IMR-90 (cell line): ENCODE results near the gene PLXND1. TPM values are rescaled to one million over a fixed set of nuclear protein-coding genes. Genes with fewer than 3 reads are reported as not detected.

Experiments
- ATAC-seq: fragments of 200-7000 bp; cut with Tn5 transposase; 2 replicates; pipeline ENCODE4 v1.9.1; 2020; ENCODE audit warnings: low read depth, mild to moderate bottlenecking, moderate library complexity
- BruUV-seq: library from RNA; stranded (reverse); fragments of 400-500 nt; replicated peaks from 2 replicates; lab custom pipeline; 2021; lab: Mats Ljungman, UMichigan
- CTCF ChIA-PET: fragments of 300-600 bp; formaldehyde crosslinking; extraction: SDS; loops from one replicate; lab custom pipeline; 2021; ENCODE audit warnings: antibody characterized with exemption; lab: Yijun Ruan, JAX
- POLR2A ChIA-PET: fragments of 300-600 bp; sonication (Branson Sonifier 250); formaldehyde crosslinking; loops from one replicate; lab custom pipeline; 2022; ENCODE audit warnings: antibody characterized with exemption; ENCODE audit not compliant: unreplicated experiment; lab: Charles Lee
- DNase-seq: peaks from one replicate; pipeline ENCODE4 v3.0.0; 2013
- H2AFZ ChIP-seq: replicated peaks from 2 replicates; pipeline ENCODE3; 2013; ENCODE audit warnings: low read length, mild to moderate bottlenecking; ENCODE audit not compliant: poor library complexity
- H2AK5ac ChIP-seq: 2 replicates; pipeline ENCODE4 v1.6.1; 2013; ENCODE audit warnings: low read depth, low read length, inconsistent platforms
- H2AK9ac ChIP-seq: replicated peaks from 2 replicates; pipeline ENCODE3; 2013; ENCODE audit warnings: mild to moderate bottlenecking, low read depth, low read length, moderate library complexity; ENCODE audit not compliant: poor library complexity
- H2BK120ac ChIP-seq: 2 replicates; pipeline ENCODE4 v1.6.1; 2013; ENCODE audit warnings: low read depth, low read length, inconsistent platforms
- H2BK15ac ChIP-seq: 3 replicates; pipeline ENCODE4 v1.6.1; 2013; ENCODE audit warnings: low read depth, low read length, inconsistent platforms
- H2BK20ac ChIP-seq: 2 replicates; pipeline ENCODE4 v1.6.1; 2013; ENCODE audit warnings: low read depth, mild to moderate bottlenecking, inconsistent platforms, low read length, moderate library complexity
- H2BK5ac ChIP-seq: 2 replicates; pipeline ENCODE4 v1.6.1; 2013; ENCODE audit warnings: mild to moderate bottlenecking, low read depth, low read length, inconsistent platforms; ENCODE audit not compliant: poor library complexity, severe bottlenecking
- H3K14ac ChIP-seq: replicated peaks from 2 replicates; pipeline ENCODE4 v1.6.1; 2013; ENCODE audit warnings: low read depth, low read length, inconsistent platforms
- H3K18ac ChIP-seq: 2 replicates; pipeline ENCODE4 v1.6.1; 2013; ENCODE audit warnings: low read depth, low read length, control low read depth
- H3K23ac ChIP-seq: 2 replicates; pipeline ENCODE4 v1.6.1; 2013; ENCODE audit warnings: low read depth, low read length, inconsistent platforms
- H3K27ac ChIP-seq: 2 replicates; pipeline ENCODE4 v1.5.1; 2013; ENCODE audit warnings: mild to moderate bottlenecking, control low read depth, low read length; ENCODE audit not compliant: insufficient read depth
- H3K27me3 ChIP-seq: 2 replicates; pipeline ENCODE4 v1.6.1; 2013; ENCODE audit warnings: low read length; ENCODE audit not compliant: control insufficient read depth, insufficient read depth
- H3K36me3 ChIP-seq: 2 replicates; pipeline ENCODE4 v1.6.1; 2013; ENCODE audit warnings: low read length, mixed read lengths; ENCODE audit not compliant: control insufficient read depth, insufficient read depth
- H3K4ac ChIP-seq: 2 replicates; pipeline ENCODE4 v1.6.1; 2013; ENCODE audit warnings: low read depth, low read length, inconsistent platforms
- H3K4me1 ChIP-seq: 2 replicates; pipeline ENCODE4 v1.6.1; 2013; ENCODE audit warnings: low read length, mixed read lengths; ENCODE audit not compliant: control insufficient read depth, insufficient read depth
- H3K4me2 ChIP-seq: 2 replicates; pipeline ENCODE4 v1.6.1; 2013; ENCODE audit warnings: low read depth, mild to moderate bottlenecking, control low read depth, low read length, moderate library complexity
- H3K4me3 ChIP-seq: 2 replicates; pipeline ENCODE4 v1.5.1; 2013; ENCODE audit warnings: low read depth, mild to moderate bottlenecking, control low read depth, low read length, moderate library complexity; ENCODE audit not compliant: insufficient read depth
- H3K56ac ChIP-seq: 2 replicates; pipeline ENCODE4 v1.6.1; 2013; ENCODE audit warnings: low read length, inconsistent platforms; ENCODE audit not compliant: insufficient read depth; ENCODE audit errors: extremely low read depth
- H3K79me1 ChIP-seq, 2 experiments: 2 replicates each; pipeline ENCODE4 v1.6.1; 2013; ENCODE audit warnings: low read length in 2 of 2, inconsistent platforms in 1 of 2, low read depth in 1 of 2
- H3K9ac ChIP-seq: 2 replicates; pipeline ENCODE4 v1.6.1; 2013; ENCODE audit warnings: low read depth, low read length, control low read depth
- H3K9me1 ChIP-seq: 2 replicates; pipeline ENCODE4 v1.6.1; 2013; ENCODE audit warnings: low read length, inconsistent platforms; ENCODE audit not compliant: insufficient read depth
- H3K9me3 ChIP-seq: 2 replicates; pipeline ENCODE4 v1.6.1; 2013; ENCODE audit warnings: low read length; ENCODE audit not compliant: control insufficient read depth, insufficient read depth
- H4K20me1 ChIP-seq: 2 replicates; pipeline ENCODE4 v1.6.1; 2013; ENCODE audit warnings: low read length, inconsistent platforms; ENCODE audit not compliant: insufficient read depth
- H4K5ac ChIP-seq: 2 replicates; pipeline ENCODE4 v1.6.1; 2013; ENCODE audit warnings: mild to moderate bottlenecking, low read depth, low read length, control low read depth
- H4K8ac ChIP-seq, 2 experiments: 2 replicates each; pipeline ENCODE4 v1.6.1; 2013; ENCODE audit warnings: low read depth in 2 of 2, low read length in 2 of 2, control low read depth in 1 of 2, inconsistent platforms in 1 of 2
- H4K91ac ChIP-seq: 2 replicates; pipeline ENCODE4 v1.6.1; 2013; ENCODE audit warnings: low read depth, low read length, inconsistent platforms; ENCODE audit not compliant: insufficient read depth
- BHLHE40 ChIP-seq: fragments of 150-350 bp; IDR thresholded peaks from 2 replicates; pipeline ENCODE4 v1.6.1; 2016; ENCODE audit warnings: mild to moderate bottlenecking, low read depth, low read length
- CEBPB ChIP-seq: IDR thresholded peaks from 2 replicates; pipeline ENCODE4 v1.6.1; 2012; ENCODE audit warnings: low read depth, low read length, improper control_type of control experiment
- FOS ChIP-seq: fragments of 150-350 bp; IDR thresholded peaks from 2 replicates; pipeline ENCODE4 v1.6.1; 2016; ENCODE audit warnings: low read depth, low read length
- NFE2L2 ChIP-seq: fragments of 150-350 bp; IDR thresholded peaks from 2 replicates; pipeline ENCODE4 v1.6.1; 2016; ENCODE audit warnings: low read depth, mild to moderate bottlenecking, low read length
- RCOR1 ChIP-seq: IDR thresholded peaks from 2 replicates; pipeline ENCODE4 v1.6.1; 2012; ENCODE audit warnings: mild to moderate bottlenecking, low read length, improper control_type of control experiment; ENCODE audit not compliant: insufficient replicate concordance
- whole genome bisulfite sequencing, 2 experiments: methylation state at CpG; one replicate each; pipeline versions ENCODE4 v1.1.5 to v1.1.7; 2013; ENCODE audit warnings: missing lambda C conversion rate in 2 of 2; ENCODE audit not compliant: insufficient read length in 1 of 2; ENCODE audit errors: extremely low coverage in 2 of 2; 5-methylcytosine and 5-hydroxymethylcytosine counted together
- dilution Hi-C: fragments of 300-500 bp; cut with HindIII; formaldehyde crosslinking; loops from one replicate; pipeline ENCODE4 v1.14.3; 2018; ENCODE audit warnings: low sequenced_read_pairs; ENCODE audit not compliant: unreplicated experiment
- in situ Hi-C: fragments of 300-500 bp; cut with MboI; formaldehyde crosslinking; loops from 3 replicates; pipeline ENCODE4 v1.14.3; 2019; ENCODE audit warnings: low sequenced_read_pairs, inconsistent platforms, mixed read lengths
- intact Hi-C: fragments of 100-400 bp; cut with micrococcal nuclease; formaldehyde crosslinking; loops from 2 replicates; pipeline ENCODE4 v1.10.0; 2022
- polyA plus RNA-seq, 3 experiments: library from polyadenylated mRNA; depleted of rRNA; stranded (reverse); fragments of >200 nt; gene quantifications; 2 replicates each; pipeline ENCODE4 v1.2.3, GENCODE V29; 2012; ENCODE audit warnings: low replicate concordance in 1 of 3
- total RNA-seq: library from RNA; depleted of rRNA; stranded (reverse); fragments of >200 nt; gene quantifications from 2 replicates; pipeline ENCODE4 v1.2.3, GENCODE V29; 2012
- TF ChIP-seq, protein P1 (sequence below): fragments of 150-350 bp; IDR thresholded peaks from 2 replicates; pipeline ENCODE4 v1.6.1; 2017; ENCODE audit warnings: mild to moderate bottlenecking, antibody characterized with exemption, low read length, low read depth
- TF ChIP-seq, protein P2 (sequence below): conservative IDR thresholded peaks from 2 replicates; pipeline ENCODE4 v1.5.1; 2012; ENCODE audit warnings: mild to moderate bottlenecking, low read depth, low read length, improper control_type of control experiment

Gene PLXND1
- total and polyA plus RNA-seq, 2 of the 4 experiments (the other 2 are of a cell fraction): 19.2 to 67.1 TPM

DNA sequence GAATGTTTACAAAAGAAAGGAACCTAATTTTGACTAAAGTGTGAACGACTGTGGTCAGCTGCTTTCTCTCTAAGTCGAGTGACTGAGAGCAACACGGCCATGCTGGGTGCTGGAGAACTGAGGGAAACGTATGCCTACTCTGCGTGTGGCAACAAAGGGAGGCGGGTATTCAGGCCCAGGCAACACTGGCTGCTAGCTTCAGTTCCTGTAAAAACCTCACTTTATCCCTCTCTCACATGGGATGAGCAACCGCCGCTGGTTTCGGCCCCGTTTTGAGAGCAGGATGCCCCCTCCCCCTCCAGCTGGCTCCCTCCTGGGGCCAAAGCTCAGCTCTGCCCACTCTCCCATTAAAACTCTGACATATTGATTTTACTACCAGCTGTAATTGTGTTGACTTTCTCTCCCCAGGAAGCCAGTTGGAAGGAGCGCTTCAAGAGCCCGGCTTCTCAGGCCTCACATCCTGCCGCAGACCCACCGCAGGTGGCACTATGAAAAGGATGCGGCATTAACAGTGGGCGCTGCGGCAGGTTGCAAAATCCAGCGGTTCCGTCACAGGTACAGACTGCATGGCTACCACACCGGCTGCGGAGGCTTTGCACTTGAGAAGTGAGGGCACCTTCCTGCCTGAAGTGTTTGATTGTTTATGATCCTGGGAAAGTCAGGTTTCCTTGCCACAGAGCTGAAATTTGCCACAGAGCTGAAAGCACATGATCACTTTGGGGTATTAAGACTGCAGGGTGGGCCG lies 12.7 kb downstream of the PLXND1 start:
- Histone ChIP-seq H2BK120ac (peak overlapping the region; percentile 70), H3K27me3 (no peaks in the 10 kb centered on the region), H3K36me3 (no peaks in the 10 kb centered on the region), H3K79me1 (peaks cover 24 to 85% of the 10 kb centered on the region in 2 experiments; a peak in 3 of 4 replicates), H3K4ac (peak overlapping the region; percentile 73), H3K4me2 (no peak overlapping the region), H2AK9ac (peak overlapping the region; percentile 81), H4K8ac (peak overlapping the region; percentile 78 to 81; a peak in 3 of 4 replicates), H4K20me1 (no peaks in the 10 kb centered on the region), H3K9ac (no peak overlapping the region), H2AK5ac (peak overlapping the region; percentile 59), H4K5ac (peak overlapping the region; percentile 18), H3K9me3 (no peaks in the 10 kb centered on the region), H2BK15ac (0 out of 3 replicates have a peak overlapping the region, but pooled peaks have one; percentile 24), H2BK5ac (peak overlapping the region; percentile 53), H2BK20ac (peak overlapping the region; percentile 13; the same call in 1 of the 2 replicates), H3K27ac (peak overlapping the region; percentile 38), H3K9me1 (peaks cover 21% of the 10 kb centered on the region; the same call in 1 of the 2 replicates), H3K14ac (peak overlapping the region; percentile 27), H3K56ac (no peak overlapping the region), H3K4me1 (peaks cover 46% of the 10 kb centered on the region), H2AFZ (peak overlapping the region; percentile 78), H3K23ac (peak overlapping the region; percentile 67), H4K91ac (peak overlapping the region; percentile 54), H3K4me3 (no peak overlapping the region), H3K18ac (peak overlapping the region; percentile 11)
- BruUV-seq: no TSS peak
- CTCF ChIA-PET: interaction anchor here (2.3 kb wide), 1 partner anchor 103 kb away, joined by 5 read pairs; no protein-coding TSS in a partner anchor
- no peak for TF ChIP-seq RCOR1
- TF ChIP-seq NFE2L2: no peak
- TF ChIP-seq, protein P1, sequence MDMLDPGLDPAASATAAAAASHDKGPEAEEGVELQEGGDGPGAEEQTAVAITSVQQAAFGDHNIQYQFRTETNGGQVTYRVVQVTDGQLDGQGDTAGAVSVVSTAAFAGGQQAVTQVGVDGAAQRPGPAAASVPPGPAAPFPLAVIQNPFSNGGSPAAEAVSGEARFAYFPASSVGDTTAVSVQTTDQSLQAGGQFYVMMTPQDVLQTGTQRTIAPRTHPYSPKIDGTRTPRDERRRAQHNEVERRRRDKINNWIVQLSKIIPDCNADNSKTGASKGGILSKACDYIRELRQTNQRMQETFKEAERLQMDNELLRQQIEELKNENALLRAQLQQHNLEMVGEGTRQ: no peak
- TF ChIP-seq, protein P2, sequence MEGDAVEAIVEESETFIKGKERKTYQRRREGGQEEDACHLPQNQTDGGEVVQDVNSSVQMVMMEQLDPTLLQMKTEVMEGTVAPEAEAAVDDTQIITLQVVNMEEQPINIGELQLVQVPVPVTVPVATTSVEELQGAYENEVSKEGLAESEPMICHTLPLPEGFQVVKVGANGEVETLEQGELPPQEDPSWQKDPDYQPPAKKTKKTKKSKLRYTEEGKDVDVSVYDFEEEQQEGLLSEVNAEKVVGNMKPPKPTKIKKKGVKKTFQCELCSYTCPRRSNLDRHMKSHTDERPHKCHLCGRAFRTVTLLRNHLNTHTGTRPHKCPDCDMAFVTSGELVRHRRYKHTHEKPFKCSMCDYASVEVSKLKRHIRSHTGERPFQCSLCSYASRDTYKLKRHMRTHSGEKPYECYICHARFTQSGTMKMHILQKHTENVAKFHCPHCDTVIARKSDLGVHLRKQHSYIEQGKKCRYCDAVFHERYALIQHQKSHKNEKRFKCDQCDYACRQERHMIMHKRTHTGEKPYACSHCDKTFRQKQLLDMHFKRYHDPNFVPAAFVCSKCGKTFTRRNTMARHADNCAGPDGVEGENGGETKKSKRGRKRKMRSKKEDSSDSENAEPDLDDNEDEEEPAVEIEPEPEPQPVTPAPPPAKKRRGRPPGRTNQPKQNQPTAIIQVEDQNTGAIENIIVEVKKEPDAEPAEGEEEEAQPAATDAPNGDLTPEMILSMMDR: no peak
- no peak for TF ChIP-seq CEBPB
- no peak for TF ChIP-seq BHLHE40
- no peak for TF ChIP-seq FOS
- dilution Hi-C loops: no loop called here
- DNase-seq (no peak), ATAC-seq (no peak)
- whole genome bisulfite sequencing, 2 experiments: 52% methylated on average over 9 of the region's 22 CpGs; no CpG with 5 or more reads in 1 of the 2 experiments
- POLR2A ChIA-PET: interaction anchor here (0.6 kb wide), 1 partner anchor 236 kb away, joined by 4 read pairs; no protein-coding TSS in a partner anchor
- in situ Hi-C loops: no loop called here
- intact Hi-C loops: no loop called here
